ENCODE measurements around the gene RELL1. TPM values are rescaled to one million over a fixed set of nuclear protein-coding genes. Genes with fewer than 3 reads are reported as not detected.

Gene RELL1
- total RNA-seq, 1 donor = 61.2 TPM

DNA sequence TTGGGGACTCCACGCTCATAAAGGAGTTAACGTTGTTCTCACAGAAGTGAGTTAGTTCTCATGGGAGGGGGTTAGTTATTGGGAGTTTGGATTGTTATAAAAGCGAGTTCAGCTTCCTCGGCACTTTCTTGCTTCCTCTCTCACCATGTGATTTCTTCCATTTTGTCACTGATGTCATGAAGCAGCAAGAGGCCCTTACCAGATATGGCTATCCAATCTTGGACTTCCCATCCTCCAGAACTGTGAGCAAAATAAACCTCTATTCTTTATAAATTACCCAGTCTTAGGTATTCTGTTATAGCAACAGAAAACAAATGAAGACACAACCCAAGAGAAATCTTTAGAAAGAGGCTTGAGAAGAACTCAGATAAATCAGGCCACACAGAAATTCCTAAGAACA, 29.5 kb downstream of the RELL1 start:
- no peak overlapping the region for H3K4me3 ChIP-seq (ENCODE audit: insufficient read depth, low read length)
- H3K79me2 ChIP-seq (ENCODE audit: insufficient read depth, low read length) = peaks cover 25% of the 10 kb centered on the region
- DNase-seq (ENCODE audit: insufficient read length, low spot score, missing footprints) = no peak
- TF ChIP-seq, protein P1, sequence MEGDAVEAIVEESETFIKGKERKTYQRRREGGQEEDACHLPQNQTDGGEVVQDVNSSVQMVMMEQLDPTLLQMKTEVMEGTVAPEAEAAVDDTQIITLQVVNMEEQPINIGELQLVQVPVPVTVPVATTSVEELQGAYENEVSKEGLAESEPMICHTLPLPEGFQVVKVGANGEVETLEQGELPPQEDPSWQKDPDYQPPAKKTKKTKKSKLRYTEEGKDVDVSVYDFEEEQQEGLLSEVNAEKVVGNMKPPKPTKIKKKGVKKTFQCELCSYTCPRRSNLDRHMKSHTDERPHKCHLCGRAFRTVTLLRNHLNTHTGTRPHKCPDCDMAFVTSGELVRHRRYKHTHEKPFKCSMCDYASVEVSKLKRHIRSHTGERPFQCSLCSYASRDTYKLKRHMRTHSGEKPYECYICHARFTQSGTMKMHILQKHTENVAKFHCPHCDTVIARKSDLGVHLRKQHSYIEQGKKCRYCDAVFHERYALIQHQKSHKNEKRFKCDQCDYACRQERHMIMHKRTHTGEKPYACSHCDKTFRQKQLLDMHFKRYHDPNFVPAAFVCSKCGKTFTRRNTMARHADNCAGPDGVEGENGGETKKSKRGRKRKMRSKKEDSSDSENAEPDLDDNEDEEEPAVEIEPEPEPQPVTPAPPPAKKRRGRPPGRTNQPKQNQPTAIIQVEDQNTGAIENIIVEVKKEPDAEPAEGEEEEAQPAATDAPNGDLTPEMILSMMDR (IDR thresholded peaks at IDR 0.05; ENCODE audit: extremely low read depth, low read depth, low read length) = no peak
- no peak overlapping the region for H3K4me2 ChIP-seq (ENCODE audit: insufficient read depth, low read length)
- H3K4me1 ChIP-seq (ENCODE audit: insufficient read depth, low read length) = peaks cover 2% of the 10 kb centered on the region
- H3K27me3 ChIP-seq (ENCODE audit: insufficient read depth, low read length) = no peaks in the 10 kb centered on the region
- H2AFZ ChIP-seq (ENCODE audit: low read length) = no peak overlapping the region
- H4K20me1 ChIP-seq (ENCODE audit: insufficient read depth, low read length) = no peaks in the 10 kb centered on the region
- no peaks in the 10 kb centered on the region for H3K9me3 ChIP-seq (ENCODE audit: low read depth, low read length)
- H3K27ac ChIP-seq (ENCODE audit: low read depth, low read length) = no peak overlapping the region
- no peaks in the 10 kb centered on the region for H3K36me3 ChIP-seq (ENCODE audit: insufficient read depth, low read length)

DNA sequence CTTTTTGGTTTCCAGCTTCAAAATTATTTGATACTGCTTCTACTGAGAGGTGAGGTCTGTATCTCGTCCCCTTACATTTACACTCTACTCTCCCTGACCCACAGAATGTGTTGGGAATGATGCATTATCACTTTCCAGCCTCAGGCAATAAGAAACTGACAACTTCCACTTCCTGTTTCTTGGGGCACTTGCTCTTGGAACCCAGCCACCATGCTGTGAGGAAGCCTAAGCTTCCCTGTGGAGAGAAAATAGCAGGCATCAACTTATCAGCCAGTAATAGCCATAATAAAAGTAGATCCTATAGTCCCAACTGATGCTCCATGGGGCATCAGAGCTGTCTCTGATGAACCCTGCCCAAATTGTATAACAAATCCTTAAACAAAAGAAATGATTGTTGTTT, 32.6 kb downstream of the RELL1 start:
- Histone ChIP-seq H3K4me3 (ENCODE audit: insufficient read depth, low read length) (no peak overlapping the region), H3K27me3 (ENCODE audit: insufficient read depth, low read length) (no peaks in the 10 kb centered on the region), H2AFZ (ENCODE audit: low read length) (no peak overlapping the region), H3K27ac (ENCODE audit: low read depth, low read length) (no peak overlapping the region), H3K36me3 (ENCODE audit: insufficient read depth, low read length) (no peaks in the 10 kb centered on the region), H3K4me1 (ENCODE audit: insufficient read depth, low read length) (peaks cover under 1% of the 10 kb centered on the region), H3K4me2 (ENCODE audit: insufficient read depth, low read length) (no peak overlapping the region), H3K79me2 (ENCODE audit: insufficient read depth, low read length) (peaks cover 13% of the 10 kb centered on the region), H4K20me1 (ENCODE audit: insufficient read depth, low read length) (no peaks in the 10 kb centered on the region), H3K9me3 (ENCODE audit: low read depth, low read length) (no peaks in the 10 kb centered on the region)
- DNase-seq (ENCODE audit: insufficient read length, low spot score, missing footprints) = no peak
- TF ChIP-seq, protein P1 (IDR thresholded peaks at IDR 0.05; ENCODE audit: extremely low read depth, low read depth, low read length) = no peak

DNA sequence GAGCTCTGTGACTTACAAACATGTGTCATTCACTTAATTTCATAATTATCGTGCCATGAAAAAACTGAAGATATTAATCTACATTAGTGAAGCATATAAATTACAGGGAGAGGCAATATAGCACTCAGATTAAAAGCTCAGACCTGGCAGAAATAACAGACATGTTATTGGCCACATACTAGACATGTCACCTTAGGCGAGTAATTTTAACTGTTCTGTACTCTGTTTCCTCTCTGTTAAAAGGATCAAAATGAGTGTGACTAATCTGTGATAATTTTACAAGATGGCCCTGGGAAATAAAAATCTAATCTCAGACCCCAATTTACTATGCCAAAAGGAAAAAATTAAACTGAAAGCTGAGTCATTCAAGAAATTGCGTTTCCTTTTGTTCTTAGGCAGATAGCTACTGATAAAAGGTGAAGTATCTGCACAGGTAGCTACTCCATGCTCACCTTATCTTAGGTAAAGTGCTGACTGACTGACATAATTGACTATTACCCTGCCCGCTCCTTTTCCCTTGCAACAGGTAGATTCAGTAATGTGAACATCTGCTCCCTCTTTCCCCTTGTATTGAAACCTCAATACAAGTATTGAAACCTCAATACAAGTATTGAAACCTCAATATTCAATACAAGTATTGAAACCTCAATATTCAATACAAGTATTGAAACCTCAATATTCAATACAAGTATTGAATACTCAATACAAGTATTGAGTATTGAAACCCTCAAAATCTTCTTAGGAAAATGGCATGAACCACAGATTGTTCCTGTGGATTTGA, 33.2 kb downstream of the RELL1 start:
- Histone ChIP-seq H3K36me3 (ENCODE audit: insufficient read depth, low read length) (no peaks in the 10 kb centered on the region), H3K27me3 (ENCODE audit: insufficient read depth, low read length) (no peaks in the 10 kb centered on the region), H3K4me2 (ENCODE audit: insufficient read depth, low read length) (no peak overlapping the region), H2AFZ (ENCODE audit: low read length) (no peak overlapping the region), H3K9me3 (ENCODE audit: low read depth, low read length) (no peaks in the 10 kb centered on the region), H4K20me1 (ENCODE audit: insufficient read depth, low read length) (no peaks in the 10 kb centered on the region), H3K4me3 (ENCODE audit: insufficient read depth, low read length) (no peak overlapping the region), H3K79me2 (ENCODE audit: insufficient read depth, low read length) (peaks cover 6% of the 10 kb centered on the region), H3K27ac (ENCODE audit: low read depth, low read length) (no peak overlapping the region), H3K4me1 (ENCODE audit: insufficient read depth, low read length) (peaks cover 7% of the 10 kb centered on the region)
- TF ChIP-seq, protein P1 (IDR thresholded peaks at IDR 0.05; ENCODE audit: extremely low read depth, low read depth, low read length) = no peak
- DNase-seq (ENCODE audit: insufficient read length, low spot score, missing footprints) = no peak

DNA sequence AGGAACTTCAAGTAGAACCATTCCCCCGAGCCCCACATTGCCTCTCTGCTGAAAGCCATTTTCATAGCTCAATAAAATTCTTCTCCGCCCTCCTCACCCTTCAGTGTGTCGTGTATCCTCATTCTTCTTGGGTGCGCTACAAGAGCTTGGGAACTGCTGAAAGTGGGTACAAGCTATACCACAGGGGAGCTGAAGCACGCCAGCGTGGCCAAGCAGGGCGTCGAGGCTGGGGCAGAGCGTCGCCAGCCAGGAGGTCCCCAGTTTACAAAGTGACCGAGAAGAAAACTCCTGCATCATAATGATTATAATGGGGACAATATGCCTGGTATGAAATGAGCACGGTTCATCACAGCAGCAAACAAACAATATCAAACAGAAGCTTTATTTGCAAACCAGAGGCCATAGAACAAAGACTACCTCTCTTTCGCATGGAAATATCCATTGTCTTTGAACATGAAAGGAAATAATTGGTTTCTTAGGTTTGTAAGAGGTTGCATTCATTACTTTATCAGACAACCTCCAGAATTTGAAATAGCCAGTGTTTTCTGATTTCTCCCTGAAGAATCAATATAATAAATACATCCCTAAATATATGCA, 34.3 kb downstream of the RELL1 start:
- H3K4me2 ChIP-seq (ENCODE audit: insufficient read depth, low read length) = no peak overlapping the region
- DNase-seq (ENCODE audit: insufficient read length, low spot score, missing footprints) = no peak
- H3K9me3 ChIP-seq (ENCODE audit: low read depth, low read length) = no peaks in the 10 kb centered on the region
- peaks cover 3% of the 10 kb centered on the region for H3K36me3 ChIP-seq (ENCODE audit: insufficient read depth, low read length)
- no peak overlapping the region for H2AFZ ChIP-seq (ENCODE audit: low read length)
- no peak overlapping the region for H3K27ac ChIP-seq (ENCODE audit: low read depth, low read length)
- no peak overlapping the region for H3K4me3 ChIP-seq (ENCODE audit: insufficient read depth, low read length)
- H3K79me2 ChIP-seq (ENCODE audit: insufficient read depth, low read length) = peaks cover 2% of the 10 kb centered on the region
- peaks cover 9% of the 10 kb centered on the region for H3K4me1 ChIP-seq (ENCODE audit: insufficient read depth, low read length)
- H3K27me3 ChIP-seq (ENCODE audit: insufficient read depth, low read length) = no peaks in the 10 kb centered on the region
- no peaks in the 10 kb centered on the region for H4K20me1 ChIP-seq (ENCODE audit: insufficient read depth, low read length)
- TF ChIP-seq, protein P1 (IDR thresholded peaks at IDR 0.05; ENCODE audit: extremely low read depth, low read depth, low read length) = no peak
